ENCODE measurements around the gene PAX8. TPM values are rescaled to one million over a fixed set of nuclear protein-coding genes. Genes with fewer than 3 reads are reported as not detected.

PAX8 gene
- total RNA-seq, 1 donor from 2014 or later, result 0.66 TPM

DNA sequence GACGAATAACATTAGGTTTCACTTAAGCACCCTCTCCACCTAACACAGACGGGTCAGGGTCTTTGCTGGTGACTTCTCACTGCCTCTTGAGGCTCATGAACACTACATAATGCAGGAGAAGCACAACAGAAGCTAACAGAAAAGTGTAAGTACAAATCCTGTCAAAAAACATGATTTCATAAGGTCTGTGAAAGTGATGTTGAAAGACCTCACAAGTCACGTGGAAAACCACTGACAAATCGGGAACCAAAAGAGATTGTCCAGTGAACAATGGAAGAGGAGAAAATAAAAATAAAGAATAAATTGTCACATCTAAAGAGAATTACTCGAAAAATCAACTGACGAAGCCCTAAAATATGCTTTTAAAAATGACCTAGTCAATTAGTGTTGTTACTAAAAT lies 91.0 kb downstream of the PAX8 start:
- intact Hi-C loops (cut with micrococcal nuclease), result no loop called here

DNA sequence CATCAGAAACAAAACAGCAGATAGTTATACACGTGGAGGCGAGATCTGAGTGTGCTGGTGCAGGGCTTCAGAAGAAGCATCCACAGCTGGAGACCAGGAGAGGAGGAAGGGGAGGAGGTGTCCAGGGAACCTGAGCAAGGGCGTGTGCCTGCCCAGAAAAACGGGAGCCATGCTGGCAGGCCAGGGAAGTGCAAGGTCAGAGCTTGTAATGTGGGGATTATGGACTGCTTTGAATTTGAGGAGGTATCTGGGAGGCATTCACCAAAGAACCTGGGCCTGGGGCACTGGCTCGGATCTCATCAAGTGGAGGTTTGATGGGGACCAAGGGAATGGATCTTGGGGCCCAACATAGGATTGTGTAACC lies 92.3 kb downstream of the PAX8 start:
- intact Hi-C loops (cut with micrococcal nuclease), result no loop called here

DNA sequence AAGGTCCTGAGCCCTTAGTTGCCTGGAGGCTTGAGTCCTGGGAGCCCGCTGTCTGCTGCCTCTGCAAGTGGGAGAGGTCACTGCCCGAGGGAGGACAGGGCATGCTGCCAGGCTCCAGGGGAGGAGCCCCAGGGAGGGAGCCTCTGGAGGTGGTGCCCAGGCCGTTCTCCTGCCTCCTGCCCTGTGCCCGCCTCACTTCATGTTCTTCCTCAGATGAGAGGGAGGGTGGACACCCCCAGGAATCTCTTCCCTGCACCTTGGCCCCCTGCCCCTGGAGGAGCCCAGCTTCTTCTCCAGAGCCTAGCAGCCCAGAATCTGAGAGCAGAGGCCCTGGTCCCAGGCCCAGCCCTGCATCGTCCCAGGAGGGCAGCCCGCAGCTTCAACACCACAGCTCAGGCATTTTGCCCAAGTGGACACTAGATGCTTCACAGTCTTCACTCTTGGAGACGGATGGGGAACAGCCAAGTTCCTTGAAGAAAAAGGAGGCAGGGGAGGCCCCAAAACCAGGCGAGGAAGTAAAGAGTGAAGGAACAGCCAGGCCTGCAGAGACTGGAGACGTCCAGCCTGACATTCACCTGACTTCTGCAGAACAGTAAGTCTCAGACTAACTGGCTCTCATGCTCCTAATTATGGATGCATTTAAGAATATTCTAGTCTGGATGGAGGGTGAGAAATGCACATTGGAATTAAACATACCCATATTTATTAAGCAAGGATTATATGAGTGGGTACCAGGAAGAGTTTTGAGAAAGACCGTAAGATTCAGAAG lies 92.9 kb downstream of the PAX8 start:
- intact Hi-C loops (cut with micrococcal nuclease), result no loop called here

DNA sequence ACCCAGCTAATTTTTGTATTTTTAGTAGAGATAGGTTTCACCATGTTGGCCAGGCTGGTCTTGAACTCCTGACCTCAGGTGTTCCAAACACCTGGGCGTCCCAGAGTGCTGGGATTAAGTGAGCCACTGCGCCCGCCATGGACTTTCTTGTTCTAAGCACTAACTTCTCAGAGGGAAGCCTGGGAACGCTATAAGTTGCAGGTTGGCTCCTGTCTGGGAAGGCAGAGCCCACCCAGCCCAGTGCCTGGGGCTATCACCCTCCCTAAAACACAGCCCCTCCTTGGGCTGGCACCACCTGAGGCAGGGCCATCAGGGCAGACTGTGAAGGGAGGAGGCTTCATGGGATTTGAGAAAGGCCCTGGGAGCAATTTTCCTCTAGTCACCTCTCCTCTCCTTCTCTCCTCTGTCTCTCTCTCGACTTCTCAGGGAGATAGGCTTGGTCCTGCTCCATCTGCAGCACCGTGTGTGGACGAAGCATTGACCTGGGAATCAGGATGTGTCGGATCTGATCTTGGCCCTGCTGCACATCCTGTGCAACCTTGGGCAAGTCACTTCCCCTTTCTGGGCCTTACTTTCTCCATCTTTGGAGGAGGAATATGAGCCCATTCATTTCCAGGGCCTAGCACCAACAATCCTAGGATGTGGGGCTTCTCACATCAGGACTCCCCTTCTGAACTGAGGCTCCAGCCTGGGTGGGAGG lies 94.0 kb downstream of the PAX8 start:
- intact Hi-C loops (cut with micrococcal nuclease), result no loop called here

DNA sequence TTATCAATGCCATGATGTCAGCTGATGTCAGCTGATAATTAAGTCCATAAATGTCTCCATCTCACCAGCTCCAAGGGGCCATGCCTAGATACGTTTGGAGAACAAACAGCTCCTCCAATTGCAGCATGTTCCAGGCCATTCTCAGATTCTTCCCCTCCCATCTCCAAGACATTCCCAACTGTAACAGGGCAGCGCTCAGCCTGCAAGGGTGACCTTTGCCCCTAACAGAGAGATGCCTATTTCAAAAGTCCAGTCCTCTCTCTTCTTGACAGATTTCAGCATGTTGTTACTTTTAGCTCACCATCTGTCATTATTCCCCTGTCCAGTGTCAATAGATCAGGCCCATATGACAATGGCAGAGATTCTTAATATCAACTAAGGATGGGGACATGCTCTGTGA lies 95.0 kb downstream of the PAX8 start:
- intact Hi-C loops (cut with micrococcal nuclease), result no loop called here

DNA sequence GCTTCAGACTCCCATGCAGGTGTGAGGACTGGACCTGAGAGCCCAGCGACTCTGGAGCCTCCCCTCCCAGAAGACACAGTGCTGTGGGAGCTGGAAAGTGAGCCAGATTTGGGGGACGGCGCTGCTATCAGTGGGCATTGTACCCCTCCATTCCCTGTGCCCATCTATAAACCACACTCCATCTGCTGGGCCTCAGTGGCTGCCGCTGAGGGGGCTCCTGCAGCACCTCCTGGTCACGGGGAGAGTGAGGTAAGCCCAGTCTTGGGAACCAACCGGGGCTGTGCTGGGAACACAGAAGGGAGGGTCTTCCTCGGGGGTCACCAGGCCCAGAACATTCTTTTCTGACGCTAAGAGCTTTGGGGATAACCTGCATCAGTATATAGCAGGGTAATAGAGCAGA lies 95.5 kb downstream of the PAX8 start:
- intact Hi-C loops (cut with micrococcal nuclease), result no loop called here

DNA sequence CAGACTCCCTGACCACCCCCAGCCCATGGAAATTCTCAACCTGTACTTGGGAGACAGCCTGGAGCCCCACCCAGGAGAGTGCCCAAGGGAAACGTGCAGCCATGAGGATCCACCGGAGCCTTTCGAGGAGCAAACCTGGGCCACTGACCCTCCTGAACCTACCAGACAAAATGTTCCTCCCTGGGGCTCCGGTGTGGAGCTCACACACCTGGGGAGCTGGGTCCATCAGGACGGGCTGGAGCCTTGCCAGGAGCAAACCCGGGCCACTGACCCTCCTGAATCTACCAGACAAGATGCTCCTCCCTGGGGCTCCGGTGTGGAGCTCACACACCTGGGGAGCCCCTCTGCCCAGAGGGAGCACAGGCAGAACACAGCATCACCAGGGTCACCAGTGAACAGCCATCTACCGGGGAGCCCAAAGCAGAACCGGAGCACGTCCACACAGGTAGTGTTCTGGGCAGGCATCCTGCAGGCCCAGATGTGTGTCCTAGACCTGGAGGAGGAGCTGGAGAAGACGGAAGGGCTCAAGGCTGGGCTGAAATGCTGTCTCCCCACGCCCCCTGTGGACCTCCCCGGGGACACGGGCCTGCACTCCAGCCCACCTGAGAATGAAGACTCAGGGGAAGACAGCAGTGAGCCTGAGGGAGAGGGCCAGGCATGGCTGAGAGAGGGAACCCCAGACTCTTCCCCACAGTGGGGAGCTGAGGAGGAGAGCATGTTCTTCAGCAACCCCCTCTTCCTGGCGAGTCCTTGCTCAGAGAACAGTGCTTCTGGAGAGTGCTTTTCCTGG lies 96.1 kb downstream of the PAX8 start:
- intact Hi-C loops (cut with micrococcal nuclease), result no loop called here

DNA sequence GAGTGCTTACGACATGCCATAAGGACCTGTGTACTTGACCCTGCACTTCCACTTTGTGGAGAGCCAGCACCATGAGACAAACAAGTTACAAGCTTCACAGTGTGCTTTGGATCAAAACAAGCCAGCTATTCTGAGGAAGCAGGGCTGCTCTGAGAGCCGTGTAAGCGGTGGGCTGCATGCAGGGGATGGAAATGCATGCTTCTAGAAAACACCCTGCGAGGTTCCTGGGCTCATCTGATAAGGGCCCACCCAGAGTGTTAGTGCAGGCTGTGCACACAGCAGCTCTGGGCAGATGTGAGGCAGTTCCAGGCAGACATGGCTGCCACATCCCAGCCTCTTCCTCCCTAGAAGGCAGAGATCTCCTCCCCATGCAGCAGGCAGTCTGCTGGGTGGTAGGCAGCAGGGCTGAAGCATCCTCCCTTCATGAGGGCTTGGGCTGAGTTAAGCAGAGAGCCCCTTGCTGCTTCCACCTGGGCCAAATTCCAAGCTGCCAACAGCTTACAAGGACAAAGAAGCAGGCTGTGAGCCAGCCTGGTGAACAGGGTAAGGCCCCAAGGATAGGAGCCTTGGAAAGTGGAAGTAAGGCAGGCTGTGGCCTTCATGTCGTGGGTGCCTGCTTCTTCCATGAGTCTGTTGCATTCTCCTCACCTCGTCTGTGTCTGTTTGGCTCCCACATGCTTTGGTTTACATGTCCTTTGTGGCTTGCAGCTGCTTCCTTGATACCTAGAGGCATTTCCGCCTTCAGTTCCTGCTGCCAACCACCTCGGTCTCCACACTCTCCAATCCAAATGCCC lies 97.3 kb downstream of the PAX8 start:
- intact Hi-C loops (cut with micrococcal nuclease), result loop anchor here (1.0 kb wide), 1 partner anchor 43 kb away; no protein-coding TSS in a partner anchor

DNA sequence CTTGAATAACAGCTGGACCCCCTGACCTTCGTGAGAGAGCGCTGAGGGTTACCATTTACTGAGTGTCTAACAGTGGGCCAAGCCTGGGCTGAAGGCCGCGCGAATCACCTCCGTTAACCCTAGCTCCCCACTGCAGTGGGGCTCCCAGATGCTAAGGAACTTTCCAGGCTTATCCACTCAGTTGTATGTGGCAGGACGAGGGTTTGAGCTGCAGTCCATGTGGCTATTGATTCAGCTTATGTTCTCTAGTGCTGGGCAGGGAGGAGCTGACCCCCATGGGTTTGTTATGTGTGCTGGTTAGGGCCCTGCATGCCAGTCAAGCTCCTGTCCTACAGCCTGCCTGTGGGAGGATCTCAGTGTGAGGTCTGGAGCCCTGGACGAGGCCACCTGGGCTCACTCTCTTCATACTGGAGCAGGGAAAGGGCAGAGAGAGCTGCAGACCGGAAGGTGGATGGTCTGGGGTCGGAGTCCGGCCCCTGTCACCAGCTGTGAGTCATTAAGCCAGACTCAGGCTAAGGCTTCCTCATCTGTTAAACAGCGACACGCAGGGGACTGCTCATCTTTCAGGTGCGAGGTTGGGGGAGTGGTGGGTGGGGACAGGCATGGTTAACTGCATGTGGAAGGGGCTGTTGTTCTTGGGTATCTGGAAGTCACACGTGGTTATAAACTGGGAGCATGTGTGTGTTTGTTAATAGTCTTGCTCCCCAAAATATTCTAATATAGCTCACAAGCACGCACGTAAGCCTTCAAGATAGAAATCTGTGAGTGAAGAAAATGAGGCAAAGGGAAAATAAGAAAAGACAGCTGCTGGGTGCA lies 98.4 kb downstream of the PAX8 start:
- intact Hi-C loops (cut with micrococcal nuclease), result no loop called here

DNA sequence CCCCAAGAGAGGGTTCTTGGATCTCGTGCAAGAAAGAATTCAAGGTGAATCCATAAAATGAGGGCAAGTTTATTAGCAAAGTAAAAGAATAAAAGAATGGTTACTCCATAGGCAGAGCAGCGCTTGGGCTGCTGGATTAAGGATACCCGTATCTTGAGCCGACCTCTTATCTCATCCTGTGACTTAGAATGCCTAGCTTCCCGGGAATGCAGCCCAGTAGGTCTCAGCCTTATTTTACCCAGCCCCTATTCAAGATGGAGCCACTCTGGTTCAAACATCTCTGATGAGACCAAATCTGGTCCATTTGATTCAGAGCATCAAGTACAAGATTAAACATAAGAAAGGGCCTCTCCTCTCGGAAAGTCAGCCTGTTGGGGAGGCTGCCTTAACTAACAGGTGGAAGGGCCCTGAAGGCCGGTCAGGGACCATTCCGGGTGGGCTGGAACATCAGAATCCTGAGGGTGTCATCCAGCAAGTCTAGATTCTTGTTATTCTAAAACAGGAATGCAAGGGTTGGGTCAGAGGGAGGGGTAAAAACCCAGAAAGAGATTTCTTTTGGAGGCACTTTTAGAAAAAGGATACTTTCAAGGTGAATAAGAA lies 99.2 kb downstream of the PAX8 start:
- intact Hi-C loops (cut with micrococcal nuclease), result loop anchor here (10.0 kb wide), 1 partner anchor 1125 kb away; the partner anchor contains the start of gene TMEM87B

DNA sequence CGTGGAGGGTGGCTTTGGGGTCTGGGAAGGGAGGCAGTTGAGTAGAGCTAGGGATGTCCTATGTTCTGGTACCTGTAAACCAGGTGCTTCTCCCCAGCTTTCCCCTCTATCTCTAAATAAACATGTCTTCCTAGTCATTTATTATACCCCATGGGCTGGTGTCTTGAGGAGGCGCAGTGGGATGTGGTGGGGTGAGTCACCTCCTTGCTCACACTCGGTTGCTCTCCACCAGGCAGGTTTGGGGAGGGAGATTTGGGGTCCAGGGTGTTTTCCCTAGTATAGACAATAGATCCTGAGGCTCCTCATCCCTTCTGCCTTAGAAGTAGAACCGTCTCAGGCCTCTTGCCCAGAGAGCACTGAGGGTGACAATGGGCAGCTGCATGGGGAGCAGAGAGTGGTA lies 99.8 kb downstream of the PAX8 start:
- intact Hi-C loops (cut with micrococcal nuclease), result loop anchor here (10.0 kb wide), 1 partner anchor 1124 kb away; the partner anchor contains the start of gene TMEM87B

DNA sequence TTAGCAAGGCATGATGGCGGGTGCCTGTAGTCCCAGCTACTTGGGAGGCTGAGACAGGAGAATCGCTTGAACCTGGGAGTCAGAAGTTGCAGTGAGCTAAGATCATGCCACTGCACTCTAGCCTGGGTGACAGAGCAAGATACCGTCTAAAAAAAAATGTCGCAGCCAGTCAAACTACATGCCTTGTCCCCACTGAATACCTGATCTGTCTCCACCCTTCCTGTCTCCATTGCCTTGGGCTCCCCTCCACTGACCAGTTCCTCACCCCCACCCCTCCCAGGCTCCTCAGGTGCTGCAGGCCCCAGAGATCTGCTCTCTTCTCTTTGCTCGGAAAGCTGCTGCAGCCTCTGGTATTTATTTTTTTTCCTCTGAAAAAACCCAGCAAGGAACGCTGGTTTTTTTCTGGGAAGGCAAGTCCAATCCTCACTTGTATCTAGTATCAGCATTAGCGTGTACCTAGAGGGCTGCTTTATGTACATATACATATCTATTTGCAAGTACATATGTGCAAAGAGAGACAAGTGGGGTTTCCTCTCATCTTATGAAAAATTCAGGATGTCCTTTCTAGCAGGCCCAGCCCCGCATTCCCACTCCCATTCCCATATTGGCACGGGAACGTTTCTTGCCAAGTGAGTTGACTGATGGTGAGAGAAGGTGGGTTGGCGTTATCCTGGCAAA lies 100.5 kb downstream of the PAX8 start:
- intact Hi-C loops (cut with micrococcal nuclease), result loop anchor here (10.0 kb wide), 1 partner anchor 1123 kb away; the partner anchor contains the start of gene TMEM87B

DNA sequence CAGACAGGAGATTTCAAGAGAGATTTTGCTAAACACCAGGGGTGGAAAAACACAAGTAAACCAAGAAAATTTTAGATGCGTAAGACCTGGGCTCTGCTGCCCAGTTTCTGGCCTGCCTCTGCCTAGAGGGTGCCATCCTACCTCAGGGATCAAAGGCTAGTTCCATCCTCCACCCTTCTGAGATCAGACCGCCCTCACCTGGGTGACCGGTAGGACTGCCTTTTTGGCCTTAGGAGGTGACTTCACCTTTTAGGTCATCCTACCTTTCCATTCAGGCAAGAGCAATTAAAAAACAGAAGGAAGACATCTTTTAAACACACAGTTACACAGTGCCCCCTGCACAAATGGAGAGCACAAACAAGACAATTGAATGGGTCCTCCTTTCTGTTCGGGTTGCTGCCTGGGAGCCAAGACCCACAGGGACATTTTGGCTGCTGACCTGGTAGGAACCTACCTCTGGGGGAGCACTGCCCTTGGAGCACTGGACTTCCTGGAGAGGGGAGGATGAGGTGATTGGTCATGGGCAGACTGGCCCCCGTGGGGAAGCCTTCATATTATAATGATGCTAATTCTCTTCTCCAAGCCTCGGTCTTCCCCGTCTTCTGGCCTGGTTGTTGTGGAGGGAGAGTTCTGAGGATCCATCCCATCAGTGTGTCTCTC lies 101.9 kb downstream of the PAX8 start:
- intact Hi-C loops (cut with micrococcal nuclease), result loop anchor here (1.0 to 10.0 kb wide), 2 partner anchors 10 to 1122 kb away; partner anchors contain the start of gene TMEM87B

DNA sequence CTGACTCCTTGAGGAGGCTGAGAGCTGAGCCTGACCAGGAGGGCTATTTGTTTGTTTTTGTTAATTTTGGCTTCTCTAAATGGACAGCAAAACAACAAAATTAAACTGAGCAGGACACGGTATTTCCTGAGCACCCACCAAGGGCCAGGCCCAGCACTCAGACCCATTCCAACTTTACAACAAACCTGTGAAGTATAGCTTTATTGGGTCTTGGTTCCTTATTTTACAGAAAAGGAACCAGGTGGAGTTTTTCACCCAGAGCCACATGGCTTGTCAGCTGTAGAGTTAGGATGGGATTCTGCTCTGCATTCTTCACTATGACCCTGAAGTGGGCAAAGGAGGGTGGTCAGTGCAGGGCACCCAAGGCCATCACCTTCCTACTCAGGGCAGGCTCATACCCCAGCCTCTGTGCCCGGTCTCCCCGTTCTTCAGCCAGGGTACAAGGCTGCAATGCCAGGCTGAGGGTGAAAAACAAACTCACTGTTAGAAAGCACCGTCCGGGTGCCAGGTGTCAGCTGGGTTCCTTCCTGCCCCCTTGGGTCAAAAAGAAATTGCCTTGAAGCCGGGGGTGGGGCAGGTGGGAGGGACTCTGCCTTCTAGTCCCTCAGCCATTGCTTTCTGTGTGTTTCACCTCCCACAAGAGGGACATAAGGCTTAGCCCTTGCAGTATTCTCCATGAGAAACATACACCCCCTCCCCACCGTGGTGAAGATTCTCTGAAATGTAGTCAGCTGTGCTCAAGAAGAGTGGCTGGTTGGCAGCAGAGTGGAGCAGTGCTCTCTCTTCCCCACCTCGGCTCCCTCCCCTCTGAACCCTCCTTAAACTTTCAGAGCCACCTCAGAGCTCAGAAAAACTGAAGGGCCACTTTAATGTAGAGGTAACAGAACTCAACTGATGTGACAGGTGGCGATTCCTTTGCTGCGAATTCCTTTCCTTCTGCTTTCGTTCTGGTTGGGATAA lies 102.7 kb downstream of the PAX8 start:
- intact Hi-C loops (cut with micrococcal nuclease), result loop anchor here (1.0 to 10.0 kb wide), 6 partner anchors 9 to 1121 kb away; partner anchors contain the start of gene TMEM87B

DNA sequence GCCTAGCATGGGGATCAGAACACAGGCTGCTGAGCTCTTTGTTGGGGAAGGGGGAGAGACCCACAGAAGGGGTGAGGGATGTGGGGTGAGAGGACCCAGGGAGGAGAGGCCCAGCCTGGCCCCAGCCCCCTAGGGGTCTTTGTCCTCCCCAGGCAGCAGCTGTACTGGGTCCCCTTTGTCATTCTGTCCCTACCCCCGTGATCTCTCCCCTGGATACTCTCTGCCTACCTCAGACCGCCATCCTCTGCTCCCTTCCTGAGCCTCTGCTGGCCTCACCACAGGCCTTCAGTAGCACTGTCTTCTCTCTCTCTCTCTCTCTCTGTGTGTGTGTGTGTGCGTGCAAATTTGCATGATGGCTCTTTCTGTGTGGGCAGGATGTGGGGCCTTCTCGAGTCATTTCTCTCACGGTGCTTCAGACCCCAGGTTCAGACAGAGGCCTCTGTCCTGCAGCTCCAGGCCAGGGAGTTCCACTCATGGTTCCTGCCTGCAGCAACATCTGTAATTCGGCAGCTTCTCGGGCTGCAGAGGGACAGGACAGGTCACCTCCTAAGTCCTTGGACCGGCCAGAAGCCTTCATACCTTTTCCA lies 103.6 kb downstream of the PAX8 start:
- intact Hi-C loops (cut with micrococcal nuclease), result loop anchor here (1.0 to 10.0 kb wide), 5 partner anchors 37 to 1120 kb away; partner anchors contain the start of gene TMEM87B

DNA sequence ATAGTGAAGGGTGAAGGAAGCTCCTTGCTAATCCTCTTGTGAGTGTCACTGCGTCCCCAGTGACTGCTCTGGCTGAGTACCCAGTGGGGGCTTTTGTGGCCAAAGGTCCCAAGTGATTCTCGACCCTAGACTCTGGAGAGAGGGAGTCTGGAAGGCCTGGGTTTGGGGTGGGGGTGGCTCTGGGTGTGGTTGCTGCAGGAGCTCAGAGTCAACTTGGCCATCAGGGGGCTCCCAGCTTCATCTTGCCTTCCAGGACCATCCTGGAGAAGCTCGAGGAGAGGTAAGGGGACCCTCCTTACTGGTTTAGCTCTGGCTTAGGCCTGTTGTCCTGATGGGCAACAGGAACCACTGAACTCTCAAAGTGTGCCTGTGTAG lies 104.4 kb downstream of the PAX8 start:
- intact Hi-C loops (cut with micrococcal nuclease), result loop anchor here (1.0 to 10.0 kb wide), 7 partner anchors 25 to 1120 kb away; partner anchors contain the start of genes TMEM87B and TTL
